Common myeloid progenitor, CD34-positive (primary cell): ENCODE measurements around the gene F13B.

Experiments
- CTCF ChIA-PET: fragments of 350-600 bp; sonication (Branson Sonifier 250); formaldehyde crosslinking; loops from one replicate; lab custom pipeline; 2021; ENCODE audit warnings: antibody characterized with exemption; lab: Charles Lee
- POLR2A ChIA-PET: fragments of 350-600 bp; sonication (Branson Sonifier 250); formaldehyde crosslinking; loops from one replicate; lab custom pipeline; 2021; ENCODE audit warnings: antibody characterized with exemption; lab: Charles Lee
- DNase-seq, 3 donors: peaks; one replicate each; pipeline versions ENCODE4 v3.0.0 to v3.0.0-alpha.2; 2013
- H3K27ac ChIP-seq, 2 experiments: 1 replicate in 1 of 2; 2 replicates in 1 of 2; pipeline ENCODE4 v1.7.0; 2013; ENCODE audit warnings: inconsistent platforms in 2 of 2, low read length in 2 of 2, mild to moderate bottlenecking in 2 of 2, low read depth in 1 of 2, moderate library complexity in 1 of 2; ENCODE audit not compliant: severe bottlenecking in 2 of 2, insufficient read depth in 1 of 2, poor library complexity in 1 of 2
- H3K27me3 ChIP-seq, 5 experiments: replicated peaks in 2 of 5; 1 replicate in 3 of 5; 2 replicates in 2 of 5; pipeline versions ENCODE4 v1.6.1 to v1.7.0; 2013; ENCODE audit warnings: low read length in 4 of 5, mild to moderate bottlenecking in 2 of 5, moderate library complexity in 2 of 5, inconsistent platforms in 1 of 5; ENCODE audit not compliant: insufficient read depth in 5 of 5, control insufficient read depth in 4 of 5
- H3K36me3 ChIP-seq, 4 experiments: 1 replicate in 2 of 4; 2 replicates in 2 of 4; pipeline versions ENCODE4 v1.6.1 to v1.7.0; 2013; ENCODE audit warnings: low read length in 3 of 4, control low read depth in 1 of 4, mild to moderate bottlenecking in 1 of 4; ENCODE audit not compliant: control insufficient read depth in 4 of 4, insufficient read depth in 4 of 4
- H3K4me1 ChIP-seq, 4 experiments: 1 replicate in 3 of 4; 2 replicates in 1 of 4; pipeline versions ENCODE4 v1.6.1 to v1.7.1; 2013; ENCODE audit warnings: low read length in 3 of 4, mild to moderate bottlenecking in 3 of 4, control low read depth in 1 of 4, inconsistent platforms in 1 of 4, moderate library complexity in 1 of 4; ENCODE audit not compliant: control insufficient read depth in 4 of 4, insufficient read depth in 4 of 4; ENCODE audit errors: control extremely low read depth in 1 of 4
- H3K4me3 ChIP-seq, 7 experiments: 1 replicate in 4 of 7; 2 replicates in 3 of 7; pipeline versions ENCODE4 v1.5.1 to v1.7.0; 2013; ENCODE audit warnings: mild to moderate bottlenecking in 7 of 7, low read length in 6 of 7, moderate library complexity in 6 of 7, inconsistent platforms in 2 of 7, low read depth in 2 of 7, control low read depth in 1 of 7; ENCODE audit not compliant: insufficient read depth in 4 of 7, control insufficient read depth in 1 of 7; ENCODE audit errors: extremely low read depth in 1 of 7
- H3K9me3 ChIP-seq, 5 experiments: 1 replicate in 4 of 5; 2 replicates in 1 of 5; pipeline versions ENCODE4 v1.6.1 to v1.7.1; 2013; ENCODE audit warnings: low read length in 4 of 5, mild to moderate bottlenecking in 2 of 5, inconsistent platforms in 1 of 5, low read depth in 1 of 5, moderate library complexity in 1 of 5; ENCODE audit not compliant: control insufficient read depth in 4 of 5, insufficient read depth in 2 of 5; ENCODE audit errors: control extremely low read depth in 1 of 5
- WGBS: methylation state at CpG from one replicate; pipeline ENCODE4 v1.1.5; 2013; ENCODE audit not compliant: insufficient coverage; 5-methylcytosine and 5-hydroxymethylcytosine counted together

Gene F13B

DNA sequence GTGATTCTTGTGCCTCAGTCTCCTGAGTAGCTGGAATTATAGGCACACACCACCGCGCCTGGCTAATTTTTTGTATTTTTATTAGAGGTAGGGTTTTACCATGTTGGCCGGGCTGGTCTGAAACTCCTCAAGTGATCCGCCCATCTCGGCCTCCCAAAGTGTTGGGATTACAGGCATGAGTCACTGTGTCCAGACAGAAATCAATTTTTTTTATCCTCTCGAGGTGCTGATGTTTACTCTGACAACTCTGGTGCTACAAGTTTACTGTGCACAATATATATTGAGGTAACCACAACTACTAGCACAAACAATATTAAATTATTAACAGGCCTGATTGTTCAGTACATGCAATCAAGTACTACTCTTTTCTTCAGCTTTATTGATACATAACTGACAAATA, 39.7 kb downstream of the F13B start:
- DNase-seq = no peak
- CTCF ChIA-PET = interaction anchor here (1.1 kb wide), 1 partner anchor 9 kb away, joined by 3 read pairs; no protein-coding TSS in a partner anchor
- POLR2A ChIA-PET = no interaction called here

DNA sequence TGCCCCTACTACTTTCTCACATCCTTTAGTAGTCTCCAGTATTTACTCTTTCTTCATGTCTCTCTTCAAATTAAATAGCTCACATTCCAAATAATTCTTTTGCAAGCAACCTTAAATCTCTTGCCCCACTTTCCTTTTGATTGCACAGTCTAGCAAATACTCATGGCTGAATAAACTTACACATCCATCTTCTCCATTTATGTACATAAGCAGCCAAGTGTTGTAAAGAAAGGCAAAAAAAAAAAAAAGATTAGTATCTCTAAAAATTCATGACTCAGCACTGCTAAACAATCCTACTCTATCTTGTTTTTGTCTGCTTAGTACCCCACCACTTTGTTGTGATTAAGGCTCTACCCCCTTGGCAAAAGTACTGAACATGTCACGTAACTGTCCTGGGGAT, 42.6 kb downstream of the F13B start:
- DNase-seq = no peak
- no CpG with 5 or more reads among the region's 1 CpG for WGBS
- Histone ChIP-seq H3K9me3 (no peaks in the 10 kb centered on the region), H3K27ac (no peak overlapping the region), H3K4me1 (peaks cover 0 to 10% (median 5%) of the 10 kb centered on the region in 4 experiments), H3K27me3 (no peaks in the 10 kb centered on the region), H3K36me3 (no peaks in the 10 kb centered on the region), H3K4me3 (no peak overlapping the region)
- CTCF ChIA-PET = no interaction called here
- POLR2A ChIA-PET = no interaction called here

More for the DNA sequence above, 39.7 kb downstream of the F13B start:
- H3K27me3 ChIP-seq = no peaks in the 10 kb centered on the region
- H3K9me3 ChIP-seq = no peaks in the 10 kb centered on the region
- H3K27ac ChIP-seq = no peak overlapping the region
- no peak overlapping the region for H3K4me3 ChIP-seq
- no peaks in the 10 kb centered on the region for H3K36me3 ChIP-seq
- 97% methylated on average over 6 of the region's 6 CpGs for WGBS
- peaks cover 0 to 2% (median 0%) of the 10 kb centered on the region in 4 experiments for H3K4me1 ChIP-seq

GRCh38 chr1:197021716-197022115, 45.3 kb downstream of the F13B start:
- no peak overlapping the region for H3K27ac ChIP-seq
- H3K4me1 ChIP-seq = peaks cover 0 to 10% (median 5%) of the 10 kb centered on the region in 4 experiments
- no peaks in the 10 kb centered on the region for H3K27me3 ChIP-seq
- ChIA-PET POLR2A (no interaction called here), CTCF (no interaction called here)
- DNase-seq = peak; percentile 7 to 70 (median 59)
- no peaks in the 10 kb centered on the region for H3K9me3 ChIP-seq
- H3K36me3 ChIP-seq = no peaks in the 10 kb centered on the region
- 7% methylated on average over 2 of the region's 4 CpGs for WGBS
- no peak overlapping the region for H3K4me3 ChIP-seq

GRCh38 chr1:197017558-197018146, 49.4 kb downstream of the F13B start:
- Histone ChIP-seq H3K4me1 (peaks cover 0 to 10% (median 5%) of the 10 kb centered on the region in 4 experiments), H3K4me3 (no peak overlapping the region), H3K36me3 (no peaks in the 10 kb centered on the region), H3K27ac (peak overlapping the region in 1 of 2 experiments; percentile 21), H3K27me3 (no peaks in the 10 kb centered on the region), H3K9me3 (no peaks in the 10 kb centered on the region)
- ChIA-PET CTCF (interaction anchor here (1.0 kb wide), 2 partner anchors 9 to 10 kb away, joined by 3 read pairs; no protein-coding TSS in a partner anchor), POLR2A (no interaction called here)
- DNase-seq = peak in 2 of 3 donors; percentile 7 to 15
- 93% methylated on average over 6 of the region's 8 CpGs for WGBS

- no peak overlapping the region for H3K27ac ChIP-seq
Measured at GRCh38 chr1:197016751-197017150, 50.3 kb downstream of the F13B start.

DNA sequence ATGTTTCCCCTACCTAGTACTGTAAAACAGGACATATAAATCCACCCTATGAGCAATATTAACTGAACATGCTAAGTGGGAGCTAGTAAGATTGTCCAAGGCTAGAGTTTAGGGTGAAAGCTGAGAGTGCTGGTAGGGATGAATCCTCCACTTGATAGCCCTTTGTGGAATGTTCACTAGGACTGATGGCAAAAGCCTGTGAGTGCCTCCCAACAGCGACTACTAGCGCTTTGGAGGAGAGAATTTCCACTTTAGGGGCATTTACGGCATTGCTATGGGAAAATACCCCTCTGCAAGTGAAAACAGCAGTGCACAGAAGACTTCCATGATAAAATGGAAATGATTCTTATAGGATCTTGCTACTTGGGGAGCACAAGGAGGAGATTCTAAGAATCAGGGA, 53.8 kb downstream of the F13B start:
- DNase-seq = no peak
- ChIA-PET POLR2A (no interaction called here), CTCF (no interaction called here)
- 96% methylated on average over 3 of the region's 3 CpGs for WGBS
- no peak overlapping the region for H3K27ac ChIP-seq
- no peaks in the 10 kb centered on the region for H3K36me3 ChIP-seq
- no peaks in the 10 kb centered on the region for H3K4me1 ChIP-seq
- peaks cover 0 to 3% (median 0%) of the 10 kb centered on the region in 5 experiments for H3K9me3 ChIP-seq
- no peaks in the 10 kb centered on the region for H3K27me3 ChIP-seq
- no peak overlapping the region for H3K4me3 ChIP-seq

More at GRCh38 chr1:197016751-197017150, 50.3 kb downstream of the F13B start:
- CTCF ChIA-PET = no interaction called here
- Histone ChIP-seq H3K4me1 (peaks cover 0 to 4% (median 2%) of the 10 kb centered on the region in 4 experiments), H3K9me3 (peaks cover 0 to 1% (median 0%) of the 10 kb centered on the region in 5 experiments), H3K4me3 (no peak overlapping the region), H3K36me3 (no peaks in the 10 kb centered on the region), H3K27me3 (no peaks in the 10 kb centered on the region)
- POLR2A ChIA-PET = no interaction called here
- no CpG with 5 or more reads among the region's 1 CpG for WGBS
- DNase-seq = no peak

DNA sequence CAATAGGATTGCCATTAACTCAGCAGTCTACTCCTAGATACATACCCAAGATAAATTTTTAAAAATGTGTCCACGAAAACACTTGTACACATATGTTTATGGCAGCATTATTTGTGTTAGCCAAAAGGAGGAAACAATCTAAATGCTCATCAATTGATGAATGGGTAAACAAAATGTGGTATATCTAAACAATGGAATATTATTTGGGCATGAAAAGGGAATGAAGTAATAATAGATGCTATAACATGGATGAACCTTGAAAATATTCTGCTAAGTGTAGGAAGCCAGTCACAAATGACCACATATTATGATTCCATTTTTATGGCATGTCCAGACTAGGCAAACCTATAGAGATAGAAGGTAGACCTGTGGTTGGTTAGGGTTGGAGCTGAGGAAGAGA, 55.4 kb downstream of the F13B start:
- no peak overlapping the region for H3K27ac ChIP-seq
- H3K4me1 ChIP-seq = no peaks in the 10 kb centered on the region
- no peaks in the 10 kb centered on the region for H3K27me3 ChIP-seq
- WGBS = 60% methylated on average over 1 of the region's 1 CpG
- POLR2A ChIA-PET = no interaction called here
- H3K9me3 ChIP-seq = peaks cover 0 to 3% (median 0%) of the 10 kb centered on the region in 5 experiments
- no peak overlapping the region for H3K4me3 ChIP-seq
- H3K36me3 ChIP-seq = no peaks in the 10 kb centered on the region
- CTCF ChIA-PET = no interaction called here
- DNase-seq = no peak
